Measurements from ENCODE around the gene AUTS2.

AUTS2 gene

DNA sequence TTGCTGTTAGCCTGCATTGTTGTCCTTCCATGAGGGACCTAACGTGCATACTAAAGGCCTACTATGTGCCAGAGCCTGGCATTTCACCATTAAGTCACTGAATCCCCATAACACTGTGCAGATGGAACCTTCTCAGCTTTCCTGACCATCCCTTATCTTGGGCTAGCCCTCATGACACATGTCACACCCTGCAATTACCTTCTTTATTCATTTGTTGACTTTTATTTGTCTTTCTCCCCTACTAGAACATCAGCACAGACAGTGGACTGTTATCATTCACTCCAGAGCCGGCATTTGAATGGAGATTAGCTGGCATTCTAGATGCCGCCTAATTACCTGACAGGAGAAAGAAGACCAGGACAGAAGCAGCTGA lies 1062.5 kb downstream of the AUTS2 start:
- DNase-seq = no peak

DNA sequence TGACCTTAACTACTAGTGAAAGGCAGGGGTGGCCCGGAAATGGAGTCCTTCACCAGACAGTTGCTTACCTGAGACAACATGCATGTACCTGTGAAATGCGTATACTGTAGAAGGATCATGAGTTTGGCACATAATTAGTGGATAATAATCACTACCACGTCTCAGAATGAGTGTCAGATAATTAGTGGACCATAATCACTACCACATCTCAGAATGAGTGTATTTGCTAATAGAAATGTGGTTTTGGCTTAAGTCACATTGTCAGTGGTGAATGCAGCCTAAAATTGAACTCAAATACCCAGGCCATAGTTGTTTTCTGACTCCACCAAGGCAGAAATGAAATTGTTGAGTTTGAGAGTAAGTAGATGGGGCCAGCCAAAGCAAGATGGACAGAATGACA lies 1065.4 kb downstream of the AUTS2 start:
- DNase-seq = no peak

DNA sequence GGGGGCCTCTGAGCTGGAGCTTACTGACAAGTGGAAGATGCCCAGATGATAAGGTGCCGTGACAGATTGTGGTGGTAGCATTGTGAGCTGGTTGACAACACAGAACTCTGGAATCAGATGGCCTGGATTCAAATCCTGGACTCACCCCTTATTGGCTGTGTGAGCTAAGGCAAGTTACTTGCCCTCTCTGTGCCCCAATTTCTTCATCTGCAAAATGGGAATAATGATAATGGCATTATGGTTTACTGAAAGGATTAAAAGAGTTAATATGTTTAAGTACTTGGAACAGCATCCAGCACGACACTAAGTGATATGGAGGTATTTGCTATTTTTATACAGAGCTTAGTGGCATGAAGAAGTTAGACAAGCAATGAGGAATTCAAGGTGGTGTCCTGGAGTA lies 1067.7 kb downstream of the AUTS2 start:
- no peak for DNase-seq

DNA sequence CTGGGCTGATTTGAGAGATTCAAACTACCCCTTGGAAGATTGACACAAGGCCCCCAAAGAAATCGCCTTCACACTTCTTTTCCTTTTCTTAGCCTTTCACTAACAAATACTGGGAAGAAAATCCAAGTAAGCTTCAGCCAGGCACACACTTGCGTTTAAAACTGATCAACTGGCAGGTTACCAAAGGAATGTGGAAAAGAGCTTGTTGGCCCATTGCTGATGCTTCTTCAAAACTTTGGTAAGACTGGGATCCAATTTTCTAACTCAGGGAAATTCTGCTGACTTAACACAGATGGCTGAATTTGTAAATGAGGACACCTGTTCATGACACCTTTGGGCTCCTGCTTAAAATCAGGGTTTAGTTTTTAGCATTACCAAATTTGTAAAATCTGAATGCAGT lies 1069.1 kb downstream of the AUTS2 start:
- DNase-seq = no peak

DNA sequence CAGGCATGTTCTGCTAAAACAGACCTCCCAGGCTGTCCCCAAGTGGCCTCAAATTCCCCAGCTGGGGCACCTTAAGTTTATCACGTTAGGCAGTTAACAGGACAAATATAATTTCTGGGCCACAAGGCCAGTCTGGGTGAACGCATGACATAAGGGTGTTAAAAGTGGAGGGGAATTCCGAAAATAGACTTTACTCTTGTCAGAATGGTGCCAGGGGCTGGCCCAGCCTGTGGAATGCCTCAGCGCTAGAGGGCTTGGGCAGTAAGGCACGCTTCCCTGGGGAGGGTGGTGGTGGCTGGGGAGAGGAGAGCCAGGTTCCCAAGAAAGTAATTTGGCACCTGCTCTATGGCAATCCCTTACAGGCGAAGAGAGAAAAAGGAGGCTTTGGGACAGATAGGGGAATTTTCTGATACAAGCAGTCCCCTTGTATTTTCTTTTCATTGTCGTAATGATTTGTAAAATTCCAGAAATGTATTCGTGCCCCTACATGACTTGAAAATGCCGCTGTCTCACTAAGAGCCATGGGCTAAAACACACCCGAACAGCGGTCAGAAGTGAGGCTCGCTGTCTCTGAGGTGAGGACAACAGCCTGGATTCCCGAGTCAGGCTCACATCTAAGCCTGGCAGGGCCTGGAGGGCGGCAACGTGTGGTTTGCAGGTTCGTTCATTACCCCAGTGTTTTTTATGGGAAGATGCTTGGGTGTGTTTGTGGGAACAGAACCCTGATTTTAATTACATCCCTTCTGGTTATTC lies 1070.5 kb downstream of the AUTS2 start:
- no peak for DNase-seq

DNA sequence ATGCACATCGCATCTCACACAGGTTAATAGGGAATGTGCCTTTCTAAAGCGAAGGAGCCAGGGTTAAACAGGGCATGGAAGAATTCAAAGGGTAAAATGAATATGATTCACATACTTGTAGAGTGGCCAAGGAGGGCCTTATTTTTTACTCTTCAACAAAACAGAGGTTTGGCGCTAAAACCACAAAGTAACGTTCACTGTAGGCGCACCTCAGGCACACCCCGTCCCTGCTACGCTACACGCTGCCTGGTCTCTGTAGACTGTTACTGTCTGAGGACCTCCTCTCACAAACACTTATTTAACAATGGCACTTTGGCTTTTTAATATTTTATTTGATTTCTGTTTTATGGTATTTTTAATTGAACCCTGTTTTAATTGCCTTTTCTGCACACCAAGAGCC lies 1071.6 kb downstream of the AUTS2 start:
- DNase-seq = no peak

DNA sequence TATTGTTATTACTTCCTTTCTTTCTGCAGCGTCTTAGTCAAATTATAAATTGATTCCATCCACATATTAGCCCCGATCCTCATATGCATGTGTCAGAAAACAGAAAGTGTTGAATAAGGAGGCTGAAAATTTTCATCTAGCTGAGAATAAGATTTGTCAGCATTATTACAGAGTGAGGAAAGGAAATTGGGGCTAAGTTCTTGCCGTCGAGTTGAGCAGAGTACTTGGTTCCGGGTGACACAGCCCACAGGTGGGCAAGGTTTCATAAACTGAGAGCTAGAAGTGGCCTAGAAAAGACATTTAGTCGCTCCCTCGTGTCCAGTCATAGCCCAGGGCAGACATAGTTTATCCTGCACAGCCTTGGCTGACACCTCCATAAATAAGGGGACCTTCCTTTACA lies 1072.0 kb downstream of the AUTS2 start:
- no peak for DNase-seq

DNA sequence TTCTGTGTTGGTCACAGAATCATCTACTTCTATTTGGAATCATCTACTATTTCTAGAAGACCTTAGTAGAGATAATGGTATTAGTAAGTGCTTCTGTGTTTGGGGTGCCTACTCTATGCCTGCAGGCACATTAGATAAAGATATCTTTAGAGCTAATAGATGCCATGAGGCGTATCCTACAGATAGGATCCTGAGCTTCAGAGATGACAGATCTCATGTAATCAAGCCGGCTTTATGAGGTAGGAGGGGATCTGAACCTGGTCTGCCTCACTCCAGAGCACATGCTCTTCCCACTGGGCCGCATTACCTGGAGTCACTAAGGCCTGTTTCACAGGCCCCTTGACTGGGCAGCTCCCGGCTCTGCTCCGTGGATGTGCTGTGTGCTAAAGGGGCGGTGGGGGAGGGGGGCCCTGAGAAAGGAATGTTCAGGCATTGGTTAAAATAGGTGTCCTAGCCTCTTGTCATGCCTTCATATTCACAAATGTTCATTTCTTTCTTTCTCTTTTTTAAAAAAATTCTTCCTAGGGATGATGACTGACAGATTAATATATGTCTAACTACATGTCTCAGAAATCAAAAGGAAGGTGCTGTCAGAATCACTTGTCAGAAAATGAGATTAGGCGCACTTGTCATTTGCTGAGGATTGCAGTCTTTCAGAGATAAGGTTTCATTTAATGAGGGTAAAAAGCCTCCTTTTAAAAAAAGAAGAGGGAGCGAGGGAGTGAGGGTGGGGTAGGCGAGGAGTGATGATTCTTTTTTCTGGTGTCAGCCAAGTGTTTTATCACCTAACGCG lies 1075.7 kb downstream of the AUTS2 start:
- DNase-seq = no peak

DNA sequence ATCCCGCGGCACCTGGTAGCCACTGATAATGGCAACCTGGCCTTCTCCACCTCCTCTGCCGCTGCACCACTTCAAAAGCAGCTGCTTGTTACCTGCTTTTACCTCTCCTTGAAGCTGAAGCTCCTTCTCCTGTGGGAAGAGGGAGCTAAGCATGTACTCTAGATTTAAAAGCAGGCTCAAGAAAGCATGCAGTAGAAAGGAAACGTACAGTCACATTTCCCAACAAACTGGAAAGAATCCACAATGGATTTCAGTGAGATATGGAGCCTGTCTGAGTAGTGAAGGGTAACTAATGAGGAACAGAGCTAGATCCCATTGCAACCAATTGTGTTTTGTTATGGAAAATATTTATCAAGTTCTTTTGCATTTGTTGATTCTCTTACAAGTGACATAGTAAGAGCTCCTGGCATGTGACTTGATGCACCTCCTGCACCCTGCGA lies 1076.3 kb downstream of the AUTS2 start:
- DNase-seq = peak; percentile 96

DNA sequence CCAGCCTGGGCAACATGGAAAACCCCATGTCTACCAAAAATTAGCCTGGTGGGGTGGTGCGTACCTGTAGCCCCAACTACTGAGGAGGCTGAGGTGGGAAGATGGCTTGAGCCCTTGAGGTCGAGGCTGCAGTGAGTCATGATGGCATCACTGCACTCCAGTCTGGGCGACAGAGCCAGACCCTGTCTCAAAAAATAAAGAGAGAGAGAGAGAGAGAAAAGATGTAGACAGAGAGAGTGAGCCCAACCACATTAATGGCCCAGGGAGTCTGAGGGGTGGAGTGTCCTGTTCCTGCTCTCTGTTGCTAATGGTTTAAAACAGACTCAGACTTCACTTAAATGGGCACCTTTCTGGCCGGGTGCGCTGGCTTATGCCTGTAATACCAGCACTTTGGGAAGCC lies 1078.0 kb downstream of the AUTS2 start:
- no peak for DNase-seq

DNA sequence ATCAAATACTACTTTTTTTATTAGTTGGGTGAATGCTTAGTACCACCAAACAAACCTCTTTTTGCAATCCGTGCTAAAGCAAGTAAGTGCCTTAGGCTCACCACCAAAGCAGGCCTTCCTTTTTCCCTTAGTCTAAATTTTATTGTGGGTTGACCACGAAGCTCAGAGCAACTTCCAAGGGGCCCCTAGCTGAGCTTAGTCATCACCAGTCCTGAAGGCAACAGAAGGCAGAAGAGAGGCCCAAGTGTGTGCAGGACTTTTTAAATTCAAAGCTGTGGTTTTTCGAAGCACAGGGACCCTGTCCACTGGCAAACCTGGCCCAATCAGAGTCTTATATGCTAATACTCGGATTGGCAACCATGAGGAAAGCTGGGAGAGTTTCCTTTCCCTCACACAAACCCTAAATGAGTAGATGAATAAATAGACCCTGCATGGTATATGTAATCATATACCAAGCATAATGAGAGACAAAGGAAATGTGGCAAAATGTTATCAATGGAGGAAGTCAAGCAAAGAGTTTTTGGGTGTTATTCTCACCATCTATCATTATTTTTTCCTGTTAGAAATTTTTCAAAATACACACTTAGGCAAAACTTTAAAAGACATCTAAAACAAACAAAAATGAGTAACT lies 1080.5 kb downstream of the AUTS2 start:
- DNase-seq = no peak

DNA sequence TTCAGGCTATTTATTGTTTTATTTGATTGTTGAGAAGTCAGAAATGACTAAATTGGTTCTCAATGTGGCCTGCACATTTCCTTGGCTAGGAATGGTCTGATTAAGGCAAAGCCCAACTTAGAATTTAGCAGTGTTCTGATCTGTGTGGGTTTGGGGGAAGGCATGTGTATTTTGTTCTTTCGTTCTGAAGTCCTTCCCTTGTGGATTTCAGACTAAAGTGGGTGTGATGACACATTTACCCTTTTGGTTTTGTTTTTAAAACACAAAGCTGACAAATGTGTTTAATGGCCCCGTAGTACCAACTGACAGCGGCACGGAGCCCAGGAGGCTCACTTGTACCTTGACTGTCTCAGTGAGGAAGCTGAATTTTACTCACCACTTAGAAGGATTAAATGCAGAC lies 1081.4 kb downstream of the AUTS2 start:
- no peak for DNase-seq

DNA sequence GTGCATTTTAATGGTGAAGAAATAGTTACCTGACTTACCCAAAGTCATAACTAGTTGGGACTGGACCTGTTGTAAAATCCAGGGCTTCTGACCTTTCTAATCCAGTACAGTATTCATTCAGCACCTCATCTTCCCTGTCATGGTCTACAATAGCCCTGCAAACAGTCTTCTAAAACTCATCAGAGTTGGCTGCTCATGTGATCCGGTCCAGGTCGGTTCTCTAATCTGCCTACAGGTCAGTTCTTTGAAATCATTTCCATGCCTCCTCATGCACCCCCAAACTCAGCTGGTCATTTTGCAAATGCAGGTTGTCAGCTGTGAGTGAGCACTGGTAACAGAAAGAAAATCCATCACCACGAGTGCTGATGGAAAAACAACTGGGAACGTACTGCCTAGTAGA lies 1082.0 kb downstream of the AUTS2 start:
- no peak for DNase-seq

DNA sequence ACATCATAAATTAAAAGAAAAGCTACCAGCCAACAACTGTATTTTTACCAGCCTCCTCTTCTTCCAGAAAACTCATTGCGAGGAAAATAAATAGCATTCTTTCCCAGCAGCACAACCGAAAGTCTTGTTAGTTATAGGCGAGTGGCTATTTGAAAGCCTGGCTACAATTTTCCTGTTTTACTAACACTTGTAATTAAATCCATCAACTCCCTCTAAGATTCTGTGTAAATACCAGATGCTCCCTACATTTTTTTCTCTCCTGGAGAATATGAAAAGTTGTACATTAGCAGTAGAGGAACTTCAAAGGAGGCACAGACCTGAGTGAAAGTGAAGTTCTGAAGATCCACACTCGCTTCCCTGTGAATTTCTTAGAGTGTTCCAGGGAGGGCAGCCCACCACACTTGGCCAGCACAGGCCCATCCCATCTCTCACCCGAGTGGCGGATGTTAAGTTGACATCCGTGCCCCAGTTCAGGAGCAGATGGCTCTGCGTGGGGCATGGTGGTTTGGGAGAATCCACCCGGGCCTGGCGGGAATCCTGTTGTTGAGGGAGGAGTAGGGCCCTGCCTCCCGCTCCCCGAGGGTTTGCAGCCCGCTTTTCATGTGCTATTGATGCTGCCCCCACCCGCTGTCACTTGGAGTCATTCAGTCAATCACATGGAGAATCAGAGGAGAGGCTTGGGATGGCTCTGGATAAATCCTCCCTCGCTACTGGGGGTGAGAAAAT lies 1082.6 kb downstream of the AUTS2 start:
- DNase-seq = no peak

DNA sequence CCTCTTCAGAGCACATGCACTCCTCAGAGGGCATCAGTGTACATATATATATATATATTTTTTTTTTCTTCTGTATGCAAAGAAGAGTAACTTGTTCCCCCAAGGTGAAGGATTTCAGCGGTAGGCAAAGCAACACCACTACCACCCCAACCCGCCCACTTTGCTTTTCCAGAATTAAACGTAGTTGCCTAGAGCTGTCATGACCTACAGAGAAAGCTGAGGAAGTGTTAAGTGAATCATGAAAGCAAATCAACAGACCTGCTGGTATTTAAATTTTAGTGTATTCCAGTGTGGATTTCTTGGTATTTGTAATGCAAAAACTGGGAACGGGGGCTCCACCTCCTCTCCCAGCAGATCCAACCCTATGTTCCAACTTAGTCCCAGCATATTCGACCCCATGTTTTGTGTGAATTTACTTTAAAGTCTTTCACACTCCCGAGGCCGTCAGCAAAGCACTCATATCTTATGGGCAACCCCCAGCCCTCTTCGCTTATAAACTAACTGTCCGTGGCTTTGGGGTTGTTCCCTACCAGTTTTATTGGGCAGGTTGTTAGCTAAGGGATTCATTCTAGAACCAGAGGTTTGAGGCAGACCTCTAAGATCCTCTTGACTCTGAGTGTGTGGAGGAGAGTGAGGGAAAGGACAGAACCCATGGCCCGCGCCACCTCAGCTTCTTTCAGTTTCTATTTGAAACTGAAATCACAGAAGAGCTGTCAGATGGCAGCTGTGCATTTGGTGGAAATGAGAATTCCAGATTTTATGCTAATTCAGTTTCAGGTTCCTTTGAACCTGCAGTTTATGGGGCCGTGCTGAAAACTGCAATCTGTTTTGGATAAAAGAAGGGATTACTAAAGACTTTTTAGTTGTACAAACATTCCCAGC lies 1083.4 kb downstream of the AUTS2 start:
- no peak for DNase-seq

DNA sequence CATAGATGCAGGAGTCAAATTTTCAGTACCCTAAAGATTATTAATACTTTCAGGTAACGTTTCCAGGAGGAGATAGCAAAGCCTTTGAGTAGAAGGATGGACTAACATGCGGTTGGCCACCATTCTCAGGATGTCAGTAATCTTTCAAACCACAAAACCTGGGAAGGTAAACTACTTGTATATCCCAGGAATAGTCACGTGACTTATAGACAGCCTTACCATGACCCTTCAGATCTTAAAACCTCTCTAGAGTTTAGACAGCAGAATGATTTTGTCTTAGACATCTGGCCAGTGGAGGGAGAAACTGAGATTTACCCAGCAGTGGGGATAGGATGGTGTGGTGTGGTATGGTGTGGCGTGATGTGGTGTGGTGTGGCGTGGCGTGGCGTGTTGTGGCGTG lies 1085.9 kb downstream of the AUTS2 start:
- no peak for DNase-seq

DNA sequence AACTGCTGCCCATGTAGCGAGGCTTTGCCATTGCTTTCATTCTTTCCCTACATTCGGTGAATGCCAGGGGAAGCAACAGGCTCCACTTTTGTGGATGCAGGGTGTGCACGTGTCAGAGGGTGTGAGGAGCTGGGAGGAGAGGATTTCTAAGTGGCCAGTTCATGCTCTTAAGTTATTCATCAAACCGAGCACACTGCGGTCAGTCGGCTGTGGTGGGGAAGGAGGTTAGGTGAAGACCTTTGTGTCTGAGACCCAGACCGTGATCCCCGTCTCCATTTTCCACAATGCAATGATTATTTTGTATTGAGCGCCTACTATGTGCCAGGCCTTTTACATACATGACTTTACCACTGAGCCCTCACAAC lies 1095.0 kb downstream of the AUTS2 start:
- DNase-seq = no peak

DNA sequence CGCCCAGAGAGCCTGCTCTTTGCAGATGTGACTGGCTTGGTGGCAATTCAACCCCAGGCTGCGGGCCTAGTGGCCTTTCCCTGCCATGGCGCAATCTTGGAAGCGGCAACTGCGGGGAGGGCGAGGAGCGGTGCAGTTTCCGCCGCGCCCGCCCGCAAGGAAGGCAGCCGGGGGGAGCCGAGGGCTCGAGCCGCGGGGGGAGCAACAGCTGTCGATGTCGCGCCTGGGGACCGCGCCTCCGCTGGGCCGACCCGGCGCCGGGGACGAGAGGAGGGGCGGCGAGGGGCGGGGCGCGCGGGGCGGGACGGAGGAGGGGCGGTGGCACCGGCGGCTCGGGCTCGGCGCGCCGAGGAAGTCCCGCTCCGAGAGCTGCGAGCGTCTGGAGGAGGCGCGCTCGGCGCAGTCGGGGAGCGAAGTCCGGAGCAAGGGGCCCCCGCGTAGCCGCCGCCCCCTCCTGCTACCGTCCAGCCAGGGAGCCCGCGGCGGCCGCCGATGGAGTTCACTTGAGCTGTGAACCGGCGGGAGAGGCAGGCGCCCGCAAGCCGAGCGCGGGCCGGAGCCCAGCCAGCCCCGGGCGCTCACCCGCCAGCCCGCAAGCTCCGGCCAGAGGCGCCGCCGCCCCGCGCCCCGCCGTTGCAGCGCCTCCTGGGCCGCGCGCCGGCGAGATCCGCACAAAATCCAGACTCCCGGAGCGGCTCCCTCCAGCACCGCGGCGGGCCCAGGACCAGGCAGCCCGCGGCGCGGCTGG lies 1095.6 kb downstream of the AUTS2 start:
- no peak for DNase-seq

DNA sequence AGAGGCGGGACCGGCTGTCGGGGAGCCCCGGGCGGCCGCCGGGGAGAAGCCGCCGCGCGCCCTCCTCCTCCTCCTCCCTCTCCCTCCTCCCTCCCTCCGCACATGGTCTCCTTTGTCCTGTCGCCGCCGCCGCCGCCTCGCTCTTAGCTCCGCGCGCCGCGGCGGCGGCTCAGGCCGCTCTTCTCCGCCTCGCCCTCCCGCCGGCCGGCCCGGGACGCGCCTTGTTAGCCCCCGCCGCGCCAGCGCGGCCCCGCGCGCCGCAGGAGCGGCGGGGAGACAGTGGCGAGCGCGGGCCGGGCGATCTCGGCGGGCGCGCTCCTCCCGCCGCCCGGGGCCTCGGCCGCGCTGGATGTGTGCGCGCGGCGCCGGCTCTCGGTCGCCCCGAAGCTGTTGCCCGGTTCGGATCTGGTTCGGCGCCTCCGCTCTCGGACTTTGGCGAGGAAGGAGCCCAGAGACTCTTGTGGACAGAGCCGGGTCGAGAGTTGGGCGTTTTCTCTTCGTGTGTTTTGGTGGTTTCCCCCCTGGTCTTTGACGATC lies 1096.2 kb downstream of the AUTS2 start:
- DNase-seq = no peak

DNA sequence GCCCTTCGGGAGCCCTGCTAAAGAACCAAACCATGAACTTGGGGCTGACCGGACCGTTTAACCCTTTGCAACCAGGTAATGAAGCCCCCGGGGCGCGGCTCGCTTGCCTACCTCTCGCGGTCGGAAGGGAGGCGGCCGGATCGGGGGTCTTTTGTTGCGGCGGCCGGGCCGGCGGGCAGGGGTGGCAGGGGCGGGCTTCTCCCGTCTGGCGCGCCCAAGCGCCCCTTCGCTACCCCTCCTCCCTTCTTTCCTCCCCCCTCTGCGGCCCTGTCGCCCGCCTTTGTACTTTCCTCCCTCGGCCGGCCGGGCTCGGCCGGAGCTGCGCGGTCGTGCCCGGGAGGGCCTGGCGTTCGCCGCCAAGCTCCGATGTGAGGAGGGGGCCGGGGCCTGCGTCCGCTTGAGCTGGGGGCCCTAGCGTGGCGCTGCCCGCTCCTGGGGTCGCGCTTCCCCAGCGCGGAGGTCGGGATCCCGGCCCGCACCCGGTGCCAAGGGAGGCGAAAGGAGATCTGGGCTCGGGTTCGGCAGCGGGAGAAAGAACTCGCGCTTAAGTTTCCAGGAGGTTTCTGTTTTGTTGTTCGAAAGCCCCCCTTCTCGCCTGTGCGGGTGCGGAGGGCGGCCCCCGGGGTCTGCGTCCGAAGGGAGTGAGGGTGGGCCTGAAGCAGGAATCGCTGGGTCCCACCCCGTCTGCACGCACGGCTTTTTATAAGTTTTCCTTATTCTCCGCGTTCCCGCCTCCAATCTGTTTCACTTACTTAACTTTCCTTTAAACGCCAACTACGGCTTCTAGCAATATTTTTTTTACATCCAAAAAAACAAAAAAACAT lies 1096.9 kb downstream of the AUTS2 start:
- no peak for DNase-seq

DNA sequence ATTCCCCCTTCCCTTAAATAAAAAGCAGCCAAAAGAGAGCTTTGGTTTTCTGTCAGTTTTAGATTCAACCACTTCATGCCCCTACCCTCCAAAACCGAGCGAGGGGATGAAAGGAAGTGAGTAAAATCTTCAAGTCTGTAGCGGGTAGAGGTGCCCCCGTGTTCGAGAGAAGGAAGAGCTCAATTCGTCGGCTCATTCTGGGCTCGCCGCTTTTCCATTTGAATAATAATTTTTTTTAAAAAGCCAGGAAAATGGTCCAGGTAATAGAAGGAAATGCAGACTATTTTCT lies 1097.5 kb downstream of the AUTS2 start:
- DNase-seq = no peak
